M059J (cell line): ENCODE data around the gene PYM1. TPM values are rescaled to one million over a fixed set of nuclear protein-coding genes. Genes with fewer than 3 reads are reported as not detected.
"Not testable (repeated sequence)": the region's sequence is repeated elsewhere in the genome, so short reads cannot be mapped to it uniquely, and the experiment has no call there.

ENCODE experiments used
- DNase-seq: peaks from one replicate; pipeline ENCODE4 v3.0.0-alpha.2; 2012; ENCODE audit warnings: low read depth
- total RNA-seq: library from RNA; depleted of rRNA; stranded (reverse); fragments of >200 nt; shearing (Covaris generic); gene quantifications from 2 replicates; pipeline ENCODE4 v1.2.3, GENCODE V29; 2014

Gene PYM1
- total RNA-seq, 1 experiment from 2014 or later, result 26.8 TPM

GRCh38 chr12:55912908-55913307, 14.8 kb downstream of the PYM1 start:
- no peak for DNase-seq

- DNase-seq, result no peak
Measured at GRCh38 chr12:55909513-55909884, 18.2 kb downstream of the PYM1 start.

GRCh38 chr12:55908726-55909512, 18.8 kb downstream of the PYM1 start:
- DNase-seq, result no peak

- no peak for DNase-seq
Measured at GRCh38 chr12:55906056-55906455, 21.6 kb downstream of the PYM1 start.

GRCh38 chr12:55901881-55902490, 25.7 kb downstream of the PYM1 start:
- no peak for DNase-seq

- DNase-seq, result no peak
Measured at GRCh38 chr12:55899082-55899481, 28.6 kb downstream of the PYM1 start.

- DNase-seq, result no peak
Measured at GRCh38 chr12:55893723-55894122, 34.0 kb downstream of the PYM1 start.

- DNase-seq, result no peak
Measured at GRCh38 chr12:55891310-55891709, 36.4 kb downstream of the PYM1 start.

GRCh38 chr12:55885113-55885512, 42.6 kb downstream of the PYM1 start:
- no peak for DNase-seq

GRCh38 chr12:55877824-55878223, 49.9 kb downstream of the PYM1 start:
- no peak for DNase-seq

- no peak for DNase-seq
Measured at GRCh38 chr12:55875704-55876467, 51.8 kb downstream of the PYM1 start.

- DNase-seq, result no peak
Measured at GRCh38 chr12:55874443-55874842, 53.3 kb downstream of the PYM1 start.

GRCh38 chr12:55866454-55867004, 61.2 kb downstream of the PYM1 start:
- DNase-seq, result not testable (repeated sequence)

- no peak for DNase-seq
Measured at GRCh38 chr12:55865327-55865726, 62.4 kb downstream of the PYM1 start.

GRCh38 chr12:55862931-55863330, 64.8 kb downstream of the PYM1 start:
- not testable (repeated sequence) for DNase-seq

- DNase-seq, result no peak
Measured at GRCh38 chr12:55862286-55862685, 65.4 kb downstream of the PYM1 start.

- no peak for DNase-seq
Measured at GRCh38 chr12:55861871-55862270, 65.8 kb downstream of the PYM1 start.

GRCh38 chr12:55861396-55861795, 66.3 kb downstream of the PYM1 start:
- DNase-seq, result no peak

- no peak for DNase-seq
Measured at GRCh38 chr12:55852740-55853139, 75.0 kb downstream of the PYM1 start.
